AG04450 (cell line): Measurements from ENCODE around the gene SNX21. TPM values are rescaled to one million over a fixed set of nuclear protein-coding genes. Genes with fewer than 3 reads are reported as not detected.
A peak's percentile ranks its signal among the peaks of the same experiment; 100 is the strongest.

Source experiments
- CTCF ChIA-PET: fragments of 300-600, 350-600 bp; formaldehyde crosslinking; extraction: SDS; loops from one replicate; lab custom pipeline; 2022; ENCODE audit warnings: antibody characterized with exemption, inconsistent platforms; lab: Charles Lee
- POLR2A ChIA-PET: fragments of 350-600 bp; formaldehyde crosslinking; extraction: SDS; loops from one replicate; lab custom pipeline; 2021; ENCODE audit warnings: antibody characterized with exemption, inconsistent platforms; lab: Yijun Ruan, JAX
- DNase-seq: peaks from one replicate; pipeline ENCODE4 v3.0.0-alpha.2; 2011; ENCODE audit warnings: low read depth, low spot score
- H3K27ac ChIP-seq: one replicate; pipeline ENCODE4 v1.5.1; 2012; ENCODE audit warnings: low read depth, low read length, control low read depth
- H3K27me3 ChIP-seq: one replicate; pipeline ENCODE4 v1.6.0; 2012; ENCODE audit warnings: low read length; ENCODE audit not compliant: control insufficient read depth, insufficient read depth
- H3K4me3 ChIP-seq: 2 replicates; pipeline ENCODE4 v1.5.1; 2011; ENCODE audit warnings: mild to moderate bottlenecking, low read depth, low read length, control low read depth
- H3K9me3 ChIP-seq: 2 replicates; pipeline ENCODE4 v1.5.1; 2012; ENCODE audit warnings: low read length; ENCODE audit not compliant: control insufficient read depth, insufficient read depth
- CTCF ChIP-seq: IDR thresholded peaks from 2 replicates; pipeline ENCODE4 v1.5.1; 2011; ENCODE audit warnings: low read depth, low read length, control low read depth, inconsistent platforms
- polyA plus RNA-seq: library from polyadenylated mRNA; depleted of rRNA; stranded (reverse); fragments of >200 nt; gene quantifications from 2 replicates; pipeline ENCODE4 v1.2.3, GENCODE V29; 2011; rRNA removed

The SNX21 gene
- polyA plus RNA-seq, 1 experiment: 9.2 TPM

GRCh38 chr20:45890077-45890984 lies 56.7 kb downstream of the SNX21 start:
- ChIA-PET CTCF (interaction anchor here (0.7 to 3.4 kb wide), 29 partner anchors 8 to 178 kb away, joined by 3 to 31 read pairs (median 4); partner anchors contain the start of genes PCIF1 and ZSWIM1), POLR2A (interaction anchor here (0.6 to 2.8 kb wide), 10 partner anchors 9 to 193 kb away, joined by 3 to 21 read pairs (median 6); partner anchors contain the start of genes PCIF1, PLTP and ZSWIM1)
- peak overlapping the region; percentile 77 for H3K27ac ChIP-seq
- H3K4me3 ChIP-seq: peak overlapping the region; percentile 79
- no peaks in the 10 kb centered on the region; the same call in 1 of the 2 replicates for H3K9me3 ChIP-seq
- no peak for DNase-seq
- no peaks in the 10 kb centered on the region for H3K27me3 ChIP-seq
- peak; percentile 79 for TF ChIP-seq CTCF

DNA sequence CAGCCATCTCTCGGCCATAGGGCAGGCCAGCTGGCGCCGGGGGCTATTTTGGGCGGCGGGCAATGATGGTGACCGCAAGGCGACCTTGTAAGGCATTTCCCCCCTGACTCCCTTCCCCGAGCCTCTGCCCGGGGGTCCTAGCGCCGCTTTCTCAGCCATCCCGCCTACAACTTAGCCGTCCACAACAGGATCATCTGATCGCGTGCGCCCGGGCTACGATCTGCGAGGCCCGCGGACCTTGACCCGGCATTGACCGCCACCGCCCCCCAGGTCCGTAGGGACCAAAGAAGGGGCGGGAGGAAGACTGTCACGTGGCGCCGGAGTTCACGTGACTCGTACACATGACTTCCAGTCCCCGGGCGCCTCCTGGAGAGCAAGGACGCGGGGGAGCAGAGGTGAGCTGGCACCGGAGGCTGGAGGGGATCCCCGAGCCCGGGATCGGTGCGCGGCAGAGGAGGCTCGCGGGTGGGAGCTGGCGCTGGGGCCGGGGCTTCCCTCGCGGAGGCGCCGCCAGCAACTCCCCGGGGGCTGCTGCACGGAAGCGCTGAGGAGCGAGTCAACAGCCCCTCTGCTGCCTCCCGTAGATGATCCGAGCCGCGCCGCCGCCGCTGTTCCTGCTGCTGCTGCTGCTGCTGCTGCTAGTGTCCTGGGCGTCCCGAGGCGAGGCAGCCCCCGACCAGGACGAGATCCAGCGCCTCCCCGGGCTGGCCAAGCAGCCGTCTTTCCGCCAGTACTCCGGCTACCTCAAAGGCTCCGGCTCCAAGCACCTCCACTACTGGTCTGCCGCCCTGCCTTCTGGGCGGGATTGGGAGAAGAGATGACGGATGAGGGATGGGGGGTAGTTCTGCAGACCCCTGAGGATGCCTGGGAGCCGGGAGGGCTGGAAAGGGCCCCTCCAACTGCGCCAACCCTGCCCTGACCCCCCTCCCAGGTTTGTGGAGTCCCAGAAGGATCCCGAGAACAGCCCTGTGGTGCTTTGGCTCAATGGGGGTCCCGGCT lies 57.7 kb downstream of the SNX21 start, which contains the start of the genes CTSA and NEURL2:
Gene CTSA (plus strand): TSS at position 351 of the 999 bp plus-strand sequence. CDS start 234 bp downstream, at position 585.
Gene NEURL2 (minus strand): TSS at position 224 of the 999 bp plus-strand sequence. CDS start 217 bp downstream, at position 7.
- ChIA-PET CTCF (interaction anchor here (0.6 to 3.4 kb wide), 13 partner anchors 9 to 177 kb away, joined by 3 to 31 read pairs (median 3); partner anchors contain the start of gene ZSWIM1), POLR2A (interaction anchor here (0.7 to 2.8 kb wide), 9 partner anchors 10 to 80 kb away, joined by 3 to 21 read pairs (median 14); partner anchors contain the start of genes PCIF1, PLTP and ZSWIM1)
- no peak for TF ChIP-seq CTCF
- Histone ChIP-seq H3K9me3 (no peaks in the 10 kb centered on the region; the same call in 1 of the 2 replicates), H3K27me3 (no peaks in the 10 kb centered on the region), H3K27ac (peak within 1 kb of the TSS; percentile 77), H3K4me3 (peak within 1 kb of the TSS; percentile 79)
- peak; percentile 84 for DNase-seq

- ChIA-PET CTCF (interaction anchor here (0.8 to 3.4 kb wide), 5 partner anchors 10 to 94 kb away, joined by 3 to 31 read pairs (median 3); no protein-coding TSS in a partner anchor), POLR2A (interaction anchor here (0.8 to 2.8 kb wide), 4 partner anchors 11 to 43 kb away, joined by 3 to 14 read pairs (median 8); partner anchors contain the start of gene ZSWIM1)
- TF ChIP-seq CTCF: peak; percentile 13
- H3K27ac ChIP-seq: peak overlapping the region; percentile 47
- H3K9me3 ChIP-seq: no peaks in the 10 kb centered on the region; the same call in 1 of the 2 replicates
- DNase-seq: no peak
- H3K27me3 ChIP-seq: no peaks in the 10 kb centered on the region
- H3K4me3 ChIP-seq: peak overlapping the region; percentile 79
These were observed 58.6 kb downstream of the SNX21 start for GRCh38 chr20:45892049-45892825.

Other genes with a start within 250 kb of the SNX21 start
- not detected in 2 replicates for gene WFDC10A, start 204.1 kb upstream of the SNX21 start, polyA plus RNA-seq
- not detected in 2 replicates for gene WFDC9, start 202.5 kb upstream of the SNX21 start, polyA plus RNA-seq
- gene WFDC11, start 163.6 kb upstream of the SNX21 start, polyA plus RNA-seq: not detected in 2 replicates
- gene WFDC13, start 131.8 kb upstream of the SNX21 start, polyA plus RNA-seq: not detected in 2 replicates
- 0.29 TPM in 1 of 2 replicates, not detected in the other for gene WFDC10B, start 128.8 kb upstream of the SNX21 start, polyA plus RNA-seq
- gene SPINT4, start 111.5 kb upstream of the SNX21 start, polyA plus RNA-seq: not detected in 2 replicates
- 0.30 TPM in 1 of 2 replicates, not detected in the other for gene WFDC3, start 41.9 kb upstream of the SNX21 start, polyA plus RNA-seq
- 43.9 and 45.3 TPM in 2 replicates for gene DNTTIP1, start 41.8 kb upstream of the SNX21 start, polyA plus RNA-seq
- 25.3 and 27.8 TPM in 2 replicates for gene UBE2C, start 21.2 kb upstream of the SNX21 start, polyA plus RNA-seq
- gene TNNC2, start 6.5 kb upstream of the SNX21 start, polyA plus RNA-seq: 0.38 and 0.45 TPM in 2 replicates
- 27.0 and 37.7 TPM in 2 replicates for gene ACOT8, start 23.6 kb downstream of the SNX21 start, polyA plus RNA-seq
- 4.5 and 4.6 TPM in 2 replicates for gene ZSWIM3, start 23.8 kb downstream of the SNX21 start, polyA plus RNA-seq
- 5.3 and 6.5 TPM in 2 replicates for gene ZSWIM1, start 47.4 kb downstream of the SNX21 start, polyA plus RNA-seq
- 0.43 and 0.50 TPM in 2 replicates for gene SPATA25, start 53.8 kb downstream of the SNX21 start, polyA plus RNA-seq
- gene NEURL2, start 57.4 kb downstream of the SNX21 start, polyA plus RNA-seq: 1.1 and 1.9 TPM in 2 replicates
- gene CTSA, start 57.5 kb downstream of the SNX21 start, polyA plus RNA-seq: 234 and 267 TPM in 2 replicates
- 105 and 154 TPM in 2 replicates for gene PLTP, start 78.4 kb downstream of the SNX21 start, polyA plus RNA-seq
- gene PCIF1, start 100.9 kb downstream of the SNX21 start, polyA plus RNA-seq: 11.5 and 14.6 TPM in 2 replicates
- gene ZNF335, start 138.4 kb downstream of the SNX21 start, polyA plus RNA-seq: 5.5 and 7.6 TPM in 2 replicates
- not detected in 2 replicates for gene MMP9, start 175.1 kb downstream of the SNX21 start, polyA plus RNA-seq
- gene SLC12A5, start 195.4 kb downstream of the SNX21 start, polyA plus RNA-seq: 0.55 and 1.7 TPM in 2 replicates